HepG2 (cell line): ENCODE data around the gene RTP2. TPM values are rescaled to one million over a fixed set of nuclear protein-coding genes. Genes with fewer than 3 reads are reported as not detected.

ENCODE experiments used
- ATAC-seq: fragments of 200-7000 bp; cut with Tn5 transposase; 3 replicates; pipeline ENCODE4 v1.9.1; 2020; ENCODE audit warnings: mild to moderate bottlenecking, moderate library complexity
- BruUV-seq: library from RNA; stranded (reverse); fragments of 400-500 nt; replicated peaks from 2 replicates; lab custom pipeline; 2021; lab: Mats Ljungman, UMichigan
- CTCF ChIA-PET: fragments of 300-600 bp; formaldehyde crosslinking; extraction: SDS; loops from one replicate; lab custom pipeline; 2021; ENCODE audit warnings: low total read pairs, inconsistent platforms, low intra/inter-chr PET ratio; lab: Yijun Ruan, JAX
- POLR2A ChIA-PET: fragments of 350-600 bp; sonication (Branson Sonifier 250); formaldehyde crosslinking; loops from one replicate; lab custom pipeline; 2020; ENCODE audit warnings: antibody characterized with exemption, inconsistent platforms; lab: Yijun Ruan, JAX
- DNase-seq: peaks from one replicate; pipeline ENCODE4 v3.0.0-alpha.2; 2015; ENCODE audit warnings: low spot score
- FAIRE-seq: peaks from 3 replicates; lab custom pipeline; 2011; peaks lifted over from hg19 to GRCh38; lab: Jason Lieb, UNC
- H2AFZ ChIP-seq: one replicate; pipeline ENCODE4 v1.6.1; 2011; ENCODE audit warnings: low read length, inconsistent platforms
- H3K27ac ChIP-seq: fragments of 300-600 bp; 3 replicates; pipeline ENCODE4 v1.8.0; 2011; ENCODE audit warnings: mixed run types, mild to moderate bottlenecking, mixed read lengths, low read length, inconsistent platforms; ENCODE audit not compliant: insufficient read depth; ENCODE audit errors: extremely low read length
- H3K27me3 ChIP-seq, 2 experiments: fragments of 200-600 bp in 1 of 2; 2 replicates in 1 of 2; 3 replicates in 1 of 2; pipeline versions ENCODE4 v1.6.0 to v1.8.0; 2011; ENCODE audit warnings: low read length in 2 of 2, mild to moderate bottlenecking in 2 of 2, moderate library complexity in 2 of 2, inconsistent platforms in 1 of 2; ENCODE audit not compliant: insufficient read depth in 2 of 2, control insufficient read depth in 1 of 2
- H3K36me3 ChIP-seq, 2 experiments: fragments of 200-600 bp in 1 of 2; replicated peaks in 1 of 2; 2 replicates in 1 of 2; 3 replicates in 1 of 2; pipeline versions ENCODE4 v1.5.1 to v1.8.0; 2011; ENCODE audit warnings: low read length in 2 of 2, inconsistent platforms in 1 of 2; ENCODE audit not compliant: insufficient read depth in 2 of 2, control insufficient read depth in 1 of 2
- H3K4me1 ChIP-seq: 2 replicates; pipeline ENCODE4 v1.5.1; 2012; ENCODE audit warnings: low read length, inconsistent platforms; ENCODE audit not compliant: insufficient read depth
- H3K4me2 ChIP-seq: 2 replicates; pipeline ENCODE4 v1.6.0; 2011; ENCODE audit warnings: low read depth, low read length, inconsistent platforms
- H3K4me3 ChIP-seq, 3 experiments: fragments of 200-600 bp in 1 of 3; sonication (generic), shearing (Covaris generic) in 1 of 3; replicated peaks in 1 of 3; 2 replicates each; pipeline ENCODE4 v1.5.1; 2011 to 2016; ENCODE audit warnings: low read length in 3 of 3, inconsistent platforms in 2 of 3, low read depth in 2 of 3, mild to moderate bottlenecking in 2 of 3, control low read depth in 1 of 3, mixed read lengths in 1 of 3; ENCODE audit not compliant: insufficient read depth in 1 of 3
- H3K79me2 ChIP-seq: one replicate; pipeline ENCODE4 v1.6.1; 2011; ENCODE audit warnings: low read length, inconsistent platforms; ENCODE audit not compliant: insufficient read depth
- H3K9ac ChIP-seq: 2 replicates; pipeline ENCODE4 v1.6.0; 2011; ENCODE audit warnings: mild to moderate bottlenecking, low read depth, low read length, inconsistent platforms; ENCODE audit not compliant: insufficient read depth
- H3K9me3 ChIP-seq: 2 replicates; pipeline ENCODE4 v1.5.1; 2012; ENCODE audit warnings: mild to moderate bottlenecking, low read length
- H4K20me1 ChIP-seq: 2 replicates; pipeline ENCODE4 v1.6.0; 2011; ENCODE audit warnings: inconsistent platforms, mild to moderate bottlenecking, low read length, moderate library complexity; ENCODE audit not compliant: insufficient read depth
- FLYWCH1 ChIP-seq: sonication (generic); formaldehyde crosslinking; IDR thresholded peaks from 2 replicates; pipeline ENCODE4 v1.8.1; 2023; ENCODE audit warnings: mild to moderate bottlenecking, missing genetic modification reagents
- HDAC1 ChIP-seq: sonication (generic); formaldehyde crosslinking; IDR thresholded peaks from 2 replicates; pipeline ENCODE4 v1.5.1; 2020; ENCODE audit warnings: mild to moderate bottlenecking, missing genetic modification reagents
- KDM1A ChIP-seq: IDR thresholded peaks from 2 replicates; pipeline ENCODE4 v1.6.1; 2016; ENCODE audit warnings: missing compliant biosample characterization
- KLF16 ChIP-seq, 2 experiments: sonication (generic) in 1 of 2; formaldehyde crosslinking in 1 of 2; IDR thresholded peaks; 2 replicates each; pipeline versions ENCODE4 v1.6.1 to v1.8.0; 2016 to 2023; ENCODE audit warnings: missing genetic modification reagents in 2 of 2, missing compliant biosample characterization in 1 of 2
- NFKBIZ ChIP-seq: IDR thresholded peaks from 2 replicates; pipeline ENCODE4 v1.6.1; 2018; ENCODE audit warnings: missing genetic modification reagents, missing compliant biosample characterization
- PCBP2 ChIP-seq: fragments of 200-400 bp; formaldehyde crosslinking; optimal IDR thresholded peaks from 2 replicates; pipeline ENCODE3; 2018; ENCODE audit warnings: low read length, low read depth; ENCODE audit not compliant: poor library complexity, severe bottlenecking
- RELA ChIP-seq: sonication (generic); formaldehyde crosslinking; IDR thresholded peaks from 2 replicates; pipeline ENCODE4 v1.4.0; 2020; ENCODE audit warnings: missing genetic modification reagents
- TERF1 ChIP-seq: sonication (generic); formaldehyde crosslinking; IDR thresholded peaks from 2 replicates; pipeline ENCODE4 v1.8.0; 2022; ENCODE audit warnings: mild to moderate bottlenecking, missing genetic modification reagents, moderate library complexity
- TRAFD1 ChIP-seq: sonication (generic); formaldehyde crosslinking; IDR thresholded peaks from 2 replicates; pipeline ENCODE4 v1.5.1; 2020; ENCODE audit warnings: missing genetic modification reagents, mild to moderate bottlenecking, borderline replicate concordance
- ZFP1 ChIP-seq: IDR thresholded peaks from 2 replicates; pipeline ENCODE4 v1.6.1; 2016
- ZNF274 ChIP-seq: sonication (generic); formaldehyde crosslinking; IDR thresholded peaks from 2 replicates; pipeline ENCODE4 v1.5.1; 2020; ENCODE audit warnings: mild to moderate bottlenecking, missing genetic modification reagents
- ZNF468 ChIP-seq: sonication (generic); formaldehyde crosslinking; IDR thresholded peaks from 2 replicates; pipeline ENCODE4 v1.8.0; 2022; ENCODE audit warnings: mild to moderate bottlenecking, moderate library complexity, missing genetic modification reagents
- ZNF644 ChIP-seq: IDR thresholded peaks from 2 replicates; pipeline ENCODE4 v1.6.1; 2016; ENCODE audit warnings: low read depth
- ZNF713 ChIP-seq: sonication (generic); formaldehyde crosslinking; IDR thresholded peaks from 2 replicates; pipeline ENCODE4 v1.4.0; 2020; ENCODE audit warnings: mild to moderate bottlenecking, missing genetic modification reagents
- ZNF777 ChIP-seq: sonication (generic); formaldehyde crosslinking; IDR thresholded peaks from 2 replicates; pipeline ENCODE4 v1.4.0; 2020; ENCODE audit warnings: missing genetic modification reagents
- WGBS: methylation state at CpG from one replicate; pipeline ENCODE4 v1.1.6; 2017; ENCODE audit warnings: low lambda C conversion rate; 5-methylcytosine and 5-hydroxymethylcytosine counted together
- in situ Hi-C: cut with HindIII; loops from 2 replicates; pipeline ENCODE4 v1.10.0; 2017; ENCODE audit warnings: low pct_unique_long_range_greater_than_20kb; ENCODE audit not compliant: extremely low pct_ligation_motif_present
- intact Hi-C: fragments of 100-400 bp; cut with micrococcal nuclease; formaldehyde crosslinking; loops from one replicate; pipeline ENCODE4 v1.10.0; 2022; ENCODE audit not compliant: unreplicated experiment
- polyA plus RNA-seq, 8 experiments: library from polyadenylated mRNA; depleted of rRNA in 3 of 8; stranded (reverse) in 7 of 8; unstranded in 1 of 8; fragments of >200 nt; fragmentation: Illumina TruSeq in 4 of 8; extraction: Trizol in 4 of 8; gene quantifications; 2 replicates each; pipeline versions ENCODE4 v1.2.1 to v1.2.3, GENCODE V29; 2011 to 2016; ENCODE audit warnings: low read depth in 4 of 8, missing spikeins in 1 of 8, mixed read lengths in 1 of 8; ENCODE audit not compliant: insufficient read depth in 1 of 8
- total RNA-seq, 5 experiments: library from RNA; depleted of rRNA; stranded (reverse); fragments of >200 nt; fragmentation: Illumina TruSeq; extraction: Trizol; gene quantifications; 2 replicates each; pipeline ENCODE4 v1.2.3, GENCODE V29; 2016; ENCODE audit warnings: low read depth in 1 of 5
- TF ChIP-seq, protein P1 (sequence below): sonication (generic); formaldehyde crosslinking; IDR thresholded peaks from 2 replicates; pipeline ENCODE4 v1.5.1; 2020; ENCODE audit warnings: missing genetic modification reagents, mild to moderate bottlenecking, borderline replicate concordance
- TF ChIP-seq, protein P2 (sequence below): sonication (generic); formaldehyde crosslinking; IDR thresholded peaks from 2 replicates; pipeline ENCODE4 v1.4.0; 2020; ENCODE audit warnings: missing genetic modification reagents, borderline replicate concordance

The RTP2 gene
- total and polyA plus RNA-seq, 2 of the 13 experiments (the other 11 are each of a cell fraction or from before 2014, with no cell fraction given) = not detected

DNA sequence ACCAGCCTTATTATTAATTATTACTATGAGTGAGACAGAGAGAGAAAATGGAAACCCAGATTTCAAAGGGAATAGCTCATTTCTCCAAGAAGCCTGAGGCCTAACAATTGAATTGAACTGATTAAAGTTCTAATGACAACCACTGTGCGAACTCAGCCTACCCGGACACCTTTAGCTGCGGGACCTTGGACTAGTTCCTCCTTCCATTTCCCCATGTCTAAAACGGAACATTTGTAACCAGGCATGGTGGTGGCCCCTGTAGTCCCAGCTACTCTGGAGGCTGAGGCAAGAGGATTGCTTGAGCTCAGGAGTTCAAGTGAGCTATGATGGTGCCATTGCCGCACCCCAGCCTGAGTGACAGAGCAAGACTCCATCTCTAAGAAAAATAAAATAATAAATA is 16.4 kb upstream of the RTP2 start:
- no peaks in the 10 kb centered on the region for H3K79me2 ChIP-seq
- CTCF ChIA-PET = no interaction called here

More for the DNA sequence above, 16.4 kb upstream of the RTP2 start:
- no peaks in the 10 kb centered on the region for H3K9me3 ChIP-seq
- H3K27ac ChIP-seq = no peak overlapping the region
- peaks cover 47% of the 10 kb centered on the region for H3K4me1 ChIP-seq
- DNase-seq = no peak
- POLR2A ChIA-PET = no interaction called here
- no peak for FAIRE-seq
- no peak overlapping the region for H3K4me3 ChIP-seq
- no peak overlapping the region for H2AFZ ChIP-seq
- no peak for ATAC-seq
- 0 out of 2 replicates have a peak, but pooled peaks cover 4% of the 10 kb centered on the region for H4K20me1 ChIP-seq
- H3K27me3 ChIP-seq = no peaks in the 10 kb centered on the region
- no peak overlapping the region for H3K9ac ChIP-seq
- TF ChIP-seq, protein P1, sequence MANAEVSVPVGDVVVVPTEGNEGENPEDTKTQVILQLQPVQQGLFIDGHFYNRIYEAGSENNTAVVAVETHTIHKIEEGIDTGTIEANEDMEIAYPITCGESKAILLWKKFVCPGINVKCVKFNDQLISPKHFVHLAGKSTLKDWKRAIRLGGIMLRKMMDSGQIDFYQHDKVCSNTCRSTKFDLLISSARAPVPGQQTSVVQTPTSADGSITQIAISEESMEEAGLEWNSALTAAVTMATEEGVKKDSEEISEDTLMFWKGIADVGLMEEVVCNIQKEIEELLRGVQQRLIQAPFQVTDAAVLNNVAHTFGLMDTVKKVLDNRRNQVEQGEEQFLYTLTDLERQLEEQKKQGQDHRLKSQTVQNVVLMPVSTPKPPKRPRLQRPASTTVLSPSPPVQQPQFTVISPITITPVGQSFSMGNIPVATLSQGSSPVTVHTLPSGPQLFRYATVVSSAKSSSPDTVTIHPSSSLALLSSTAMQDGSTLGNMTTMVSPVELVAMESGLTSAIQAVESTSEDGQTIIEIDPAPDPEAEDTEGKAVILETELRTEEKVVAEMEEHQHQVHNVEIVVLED (CRISPR knock-in tag) = no peak
- TF ChIP-seq, protein P2, sequence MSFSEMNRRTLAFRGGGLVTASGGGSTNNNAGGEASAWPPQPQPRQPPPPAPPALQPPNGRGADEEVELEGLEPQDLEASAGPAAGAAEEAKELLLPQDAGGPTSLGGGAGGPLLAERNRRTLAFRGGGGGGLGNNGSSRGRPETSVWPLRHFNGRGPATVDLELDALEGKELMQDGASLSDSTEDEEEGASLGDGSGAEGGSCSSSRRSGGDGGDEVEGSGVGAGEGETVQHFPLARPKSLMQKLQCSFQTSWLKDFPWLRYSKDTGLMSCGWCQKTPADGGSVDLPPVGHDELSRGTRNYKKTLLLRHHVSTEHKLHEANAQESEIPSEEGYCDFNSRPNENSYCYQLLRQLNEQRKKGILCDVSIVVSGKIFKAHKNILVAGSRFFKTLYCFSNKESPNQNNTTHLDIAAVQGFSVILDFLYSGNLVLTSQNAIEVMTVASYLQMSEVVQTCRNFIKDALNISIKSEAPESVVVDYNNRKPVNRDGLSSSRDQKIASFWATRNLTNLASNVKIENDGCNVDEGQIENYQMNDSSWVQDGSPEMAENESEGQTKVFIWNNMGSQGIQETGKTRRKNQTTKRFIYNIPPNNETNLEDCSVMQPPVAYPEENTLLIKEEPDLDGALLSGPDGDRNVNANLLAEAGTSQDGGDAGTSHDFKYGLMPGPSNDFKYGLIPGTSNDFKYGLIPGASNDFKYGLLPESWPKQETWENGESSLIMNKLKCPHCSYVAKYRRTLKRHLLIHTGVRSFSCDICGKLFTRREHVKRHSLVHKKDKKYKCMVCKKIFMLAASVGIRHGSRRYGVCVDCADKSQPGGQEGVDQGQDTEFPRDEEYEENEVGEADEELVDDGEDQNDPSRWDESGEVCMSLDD (CRISPR knock-in tag) = no peak
- TF ChIP-seq HDAC1 (CRISPR knock-in tag) = no peak
- TF ChIP-seq ZNF274 (CRISPR knock-in tag) = no peak
- TF ChIP-seq TERF1 (CRISPR knock-in tag) = no peak
- no peak for TF ChIP-seq NFKBIZ
- no peak for TF ChIP-seq RELA (CRISPR knock-in tag)
- TF ChIP-seq KDM1A (CRISPR knock-in tag) = no peak
- TF ChIP-seq ZNF644 (CRISPR knock-in tag) = no peak
- TF ChIP-seq KLF16 (CRISPR knock-in tag; IDR thresholded peaks at IDR 0.05) = no peak
- no peak for TF ChIP-seq TRAFD1 (CRISPR knock-in tag)
- no peak for TF ChIP-seq ZNF713 (CRISPR knock-in tag)
- TF ChIP-seq ZNF777 (CRISPR knock-in tag) = no peak
- TF ChIP-seq PCBP2 = no peak
- TF ChIP-seq ZFP1 (CRISPR knock-in tag) = no peak
- TF ChIP-seq ZNF468 (CRISPR knock-in tag) = no peak
- no peak for TF ChIP-seq FLYWCH1 (CRISPR knock-in tag)
- TF ChIP-seq, all 625 proteins: peak for 0
- in situ Hi-C loops (loop anchor here (10.0 kb wide), 1 partner anchor 404 kb away; no protein-coding TSS in a partner anchor), intact Hi-C loops (no loop called here)
- no TSS peak for BruUV-seq
- Histone ChIP-seq H3K4me2 (no peak overlapping the region), H3K36me3 (peaks cover 7 to 21% of the 10 kb centered on the region in 2 experiments; a peak in 4 of 5 replicates)
- WGBS = 94% methylated on average over 5 of the region's 5 CpGs
